IPS-18a (cell line): ENCODE measurements around the gene CCDC137.
A peak's percentile ranks its signal among the peaks of the same experiment; 100 is the strongest.
"Not testable (repeated sequence)": the region's sequence is repeated elsewhere in the genome, so short reads cannot be mapped to it uniquely, and the experiment has no call there.

Experiments
- H3K27ac ChIP-seq: one replicate; pipeline ENCODE4 v1.5.1; 2013; ENCODE audit warnings: low read length
- H3K27me3 ChIP-seq: one replicate; pipeline ENCODE4 v1.6.1; 2013; ENCODE audit warnings: mild to moderate bottlenecking, low read length; ENCODE audit not compliant: control insufficient read depth, insufficient read depth
- H3K36me3 ChIP-seq: one replicate; pipeline ENCODE4 v1.6.1; 2013; ENCODE audit warnings: low read depth, low read length; ENCODE audit not compliant: control insufficient read depth
- H3K4me1 ChIP-seq: one replicate; pipeline ENCODE4 v1.6.1; 2013; ENCODE audit warnings: low read depth, low read length; ENCODE audit not compliant: control insufficient read depth
- H3K4me3 ChIP-seq: one replicate; pipeline ENCODE4 v1.5.1; 2013; ENCODE audit warnings: low read length
- H3K9ac ChIP-seq: one replicate; pipeline ENCODE4 v1.6.1; 2013; ENCODE audit warnings: mild to moderate bottlenecking, low read length, moderate library complexity
- H3K9me3 ChIP-seq: one replicate; pipeline ENCODE4 v1.6.1; 2013; ENCODE audit warnings: low read depth, low read length; ENCODE audit not compliant: control insufficient read depth

CCDC137 gene, protein sequence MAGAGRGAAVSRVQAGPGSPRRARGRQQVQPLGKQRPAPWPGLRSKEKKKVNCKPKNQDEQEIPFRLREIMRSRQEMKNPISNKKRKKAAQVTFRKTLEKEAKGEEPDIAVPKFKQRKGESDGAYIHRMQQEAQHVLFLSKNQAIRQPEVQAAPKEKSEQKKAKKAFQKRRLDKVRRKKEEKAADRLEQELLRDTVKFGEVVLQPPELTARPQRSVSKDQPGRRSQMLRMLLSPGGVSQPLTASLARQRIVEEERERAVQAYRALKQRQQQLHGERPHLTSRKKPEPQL

DNA sequence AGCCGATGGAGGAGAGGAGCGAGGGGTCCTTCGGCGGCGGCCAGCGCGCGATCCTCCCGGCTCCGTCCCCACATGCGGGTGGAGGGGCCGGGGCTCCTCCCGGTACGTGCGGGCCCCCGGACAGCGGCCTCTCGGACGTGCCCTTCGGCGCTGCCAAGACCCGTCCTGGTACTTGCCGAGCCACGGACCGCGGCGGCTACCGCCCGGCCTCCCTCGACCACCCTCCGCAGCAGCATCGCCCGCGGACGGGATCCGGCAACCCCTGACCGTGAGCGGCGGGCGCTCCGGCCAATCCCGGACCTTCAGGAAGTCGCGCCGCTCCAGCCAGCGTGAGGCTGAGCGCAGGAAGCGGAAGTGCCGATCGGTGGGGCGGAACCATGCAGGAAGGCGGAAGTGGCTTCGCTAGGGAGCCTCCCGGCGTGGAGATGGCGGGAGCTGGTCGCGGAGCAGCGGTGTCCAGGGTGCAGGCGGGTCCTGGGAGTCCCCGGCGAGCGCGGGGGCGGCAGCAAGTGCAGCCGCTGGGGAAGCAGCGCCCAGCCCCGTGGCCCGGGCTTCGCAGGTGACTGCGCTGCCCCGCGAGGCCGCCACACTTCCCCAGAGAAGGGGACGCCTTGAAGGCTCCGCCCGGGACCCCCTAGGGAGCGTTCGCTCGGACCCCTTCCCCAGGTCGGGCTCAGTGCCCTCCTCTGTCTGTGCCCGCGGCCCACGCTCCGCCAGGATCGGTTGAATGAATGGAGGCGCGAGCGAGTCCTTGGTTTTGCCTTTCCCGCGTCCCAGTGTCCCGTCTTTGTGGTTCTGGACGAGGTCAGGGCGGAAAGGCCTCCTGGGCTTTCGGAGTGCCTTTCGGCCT lies at the start of gene CCDC137, which contains the start of gene OXLD1:
Gene CCDC137, plus strand, starts transcription at position 396 of the 850 bp plus-strand sequence. Its CDS starts 30 bp downstream, at position 426.
Gene OXLD1, minus strand, starts transcription at position 264 of the 850 bp plus-strand sequence. Its CDS starts 28 bp downstream, at position 236.
- H3K27ac ChIP-seq, result peak within 1 kb of the TSS; percentile 12
- H3K4me3 ChIP-seq, result peak within 1 kb of the TSS; percentile 84
- peaks cover 30% of the 10 kb centered on the region for H3K36me3 ChIP-seq
- H3K4me1 ChIP-seq, result peaks cover 7% of the 10 kb centered on the region
- no peaks in the 10 kb centered on the region for H3K9me3 ChIP-seq
- no peaks in the 10 kb centered on the region for H3K27me3 ChIP-seq
- peak within 1 kb of the TSS; percentile 87 for H3K9ac ChIP-seq

DNA sequence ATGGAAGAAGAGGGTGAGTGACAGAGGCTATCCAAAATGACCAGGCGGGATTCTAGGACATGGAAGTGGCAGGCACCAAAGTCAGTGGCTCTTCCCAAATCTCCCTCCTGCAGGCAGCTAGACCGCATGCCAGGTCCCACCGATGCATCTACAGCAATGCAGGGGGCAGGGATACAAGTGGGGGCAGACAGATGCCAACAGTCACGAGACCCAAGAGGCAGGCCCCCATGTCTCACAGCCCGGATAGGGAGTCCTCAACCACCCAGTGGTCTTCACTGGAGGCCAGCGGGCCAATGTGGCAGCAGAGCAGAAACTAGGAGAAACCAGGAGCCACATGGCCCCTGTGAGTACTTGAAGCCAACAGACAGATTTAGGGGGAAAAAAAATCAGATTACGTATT lies 49.7 kb upstream of the CCDC137 start:
- peaks cover 53% of the 10 kb centered on the region for H3K36me3 ChIP-seq
- no peak overlapping the region for H3K4me3 ChIP-seq
- no peaks in the 10 kb centered on the region for H3K9me3 ChIP-seq
- H3K27ac ChIP-seq, result no peak overlapping the region
- H3K9ac ChIP-seq, result no peak overlapping the region
- no peaks in the 10 kb centered on the region for H3K4me1 ChIP-seq
- no peaks in the 10 kb centered on the region for H3K27me3 ChIP-seq

DNA sequence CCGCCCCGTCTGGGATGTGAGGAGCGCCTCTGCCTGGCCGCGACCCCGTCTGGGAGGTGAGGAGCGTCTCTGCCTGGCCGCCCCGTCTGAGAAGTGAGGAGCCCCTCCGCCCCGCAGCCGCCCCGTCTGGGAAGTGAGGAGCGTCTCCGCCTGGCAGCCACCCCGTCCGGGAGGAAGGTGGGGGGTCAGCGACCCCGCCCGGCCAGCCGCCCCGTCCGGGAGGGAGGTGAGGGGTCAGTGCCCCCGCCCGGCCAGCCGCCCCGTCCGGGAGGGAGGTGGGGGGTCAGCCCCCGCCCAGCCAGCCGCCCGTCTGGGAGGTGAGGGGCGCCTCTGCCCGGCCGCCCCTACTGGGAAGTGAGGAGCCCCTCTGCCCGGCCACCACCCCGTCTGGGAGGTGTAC lies 48.2 kb upstream of the CCDC137 start:
- not testable (repeated sequence) for H3K27me3 ChIP-seq, H3K9me3 ChIP-seq, H3K9ac ChIP-seq, H3K4me3 ChIP-seq, H3K27ac ChIP-seq, H3K4me1 ChIP-seq
- peaks cover 52% of the 10 kb centered on the region for H3K36me3 ChIP-seq

DNA sequence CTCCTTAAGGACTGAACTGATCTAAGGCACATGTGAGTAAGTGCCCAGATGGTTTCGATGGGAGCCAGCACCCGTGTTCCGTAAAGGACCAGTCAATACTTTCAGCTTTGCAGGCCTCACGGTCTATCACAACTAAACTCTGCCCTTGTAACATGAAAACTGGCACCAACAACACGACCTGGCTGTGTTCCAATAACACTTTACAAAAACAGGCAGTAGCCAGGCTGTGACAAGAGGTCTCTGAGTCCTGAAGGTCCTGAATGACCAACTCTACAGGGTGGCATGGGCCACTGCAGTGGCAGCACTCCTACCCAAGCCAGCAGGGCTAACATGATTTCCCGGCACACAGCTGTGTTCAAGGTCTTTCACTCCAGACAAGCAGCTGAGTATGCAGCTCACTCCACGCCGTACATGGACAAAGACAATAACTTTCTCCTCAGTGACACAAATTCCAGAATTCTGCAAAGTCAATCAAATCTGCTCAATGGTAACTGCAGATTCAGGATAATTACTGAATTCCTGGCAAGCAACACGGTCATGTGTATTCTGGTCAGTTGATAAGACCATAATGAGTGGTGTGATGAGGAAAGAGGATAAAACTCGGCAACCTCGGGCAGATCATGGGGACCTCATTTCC lies 44.9 kb upstream of the CCDC137 start:
- Histone ChIP-seq H3K9me3 (no peaks in the 10 kb centered on the region), H3K36me3 (peaks cover 64% of the 10 kb centered on the region), H3K27ac (no peak overlapping the region), H3K9ac (no peak overlapping the region), H3K4me1 (no peaks in the 10 kb centered on the region), H3K4me3 (no peak overlapping the region), H3K27me3 (no peaks in the 10 kb centered on the region)

DNA sequence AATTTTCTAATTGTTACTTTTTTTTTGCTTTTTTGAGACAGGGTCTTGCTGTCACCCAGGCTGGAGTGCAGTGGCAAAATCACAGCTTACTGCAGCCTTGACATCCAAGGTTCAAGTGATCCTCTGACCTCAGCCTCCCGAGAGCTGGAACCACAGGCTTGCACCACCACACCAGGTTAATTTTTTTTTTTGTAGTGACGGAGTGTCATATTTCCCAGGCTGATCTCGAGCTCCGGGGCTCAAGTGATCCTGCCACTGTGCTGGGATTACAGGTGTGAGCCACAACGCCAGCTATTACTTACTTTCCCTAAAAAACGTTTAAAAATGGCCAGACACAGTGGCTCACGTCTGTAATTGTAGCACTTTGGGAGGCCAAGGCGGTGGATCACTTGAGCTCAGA lies 36.3 kb upstream of the CCDC137 start:
- no peaks in the 10 kb centered on the region for H3K4me1 ChIP-seq
- H3K4me3 ChIP-seq, result no peak overlapping the region
- no peaks in the 10 kb centered on the region for H3K27me3 ChIP-seq
- H3K9me3 ChIP-seq, result no peaks in the 10 kb centered on the region
- no peak overlapping the region for H3K27ac ChIP-seq
- H3K36me3 ChIP-seq, result peaks cover 21% of the 10 kb centered on the region
- H3K9ac ChIP-seq, result no peak overlapping the region

DNA sequence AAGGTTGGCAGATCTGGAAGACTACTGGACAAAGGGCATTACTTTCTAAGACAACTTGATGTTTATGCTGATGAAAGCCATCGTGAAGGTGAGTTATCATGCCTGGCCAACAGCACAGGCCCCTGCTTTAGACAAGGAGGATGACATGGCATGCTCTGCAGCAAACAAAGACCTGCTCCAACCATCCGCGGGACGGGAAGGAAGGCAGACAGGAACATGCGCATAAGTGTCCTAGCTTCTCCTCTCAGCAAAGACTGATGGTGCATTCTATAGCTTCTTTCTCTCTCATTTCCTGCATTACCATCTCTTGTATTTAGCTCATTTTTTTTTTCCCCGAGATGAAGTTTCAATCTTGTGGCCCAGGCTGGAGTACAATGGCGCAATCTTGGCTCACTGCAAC lies 35.1 kb upstream of the CCDC137 start:
- Histone ChIP-seq H3K36me3 (peaks cover 16% of the 10 kb centered on the region), H3K27ac (no peak overlapping the region), H3K27me3 (no peaks in the 10 kb centered on the region), H3K4me3 (no peak overlapping the region), H3K4me1 (peaks cover 5% of the 10 kb centered on the region), H3K9ac (no peak overlapping the region), H3K9me3 (no peaks in the 10 kb centered on the region)

DNA sequence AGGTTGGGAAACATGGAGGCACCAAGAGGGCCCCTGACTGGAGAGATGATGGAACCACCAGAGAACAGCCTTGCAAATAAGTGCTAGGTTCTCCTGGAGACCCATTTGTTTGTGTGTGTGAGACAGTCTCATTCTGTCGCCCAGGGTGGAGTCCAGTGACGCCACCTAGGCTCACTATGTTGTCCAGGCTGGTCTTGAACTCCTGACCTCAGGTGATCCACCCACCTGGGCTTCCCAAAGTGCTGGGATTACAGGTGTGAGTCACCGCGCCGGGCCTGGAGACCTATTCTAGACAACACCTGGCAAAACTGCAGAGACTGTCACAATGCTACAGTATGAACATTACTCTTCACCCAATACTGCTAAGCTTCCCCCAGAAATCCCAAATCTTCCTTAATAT lies 31.1 kb upstream of the CCDC137 start:
- Histone ChIP-seq H3K4me3 (peak overlapping the region; percentile 99), H3K27ac (no peak overlapping the region), H3K4me1 (peaks cover 5% of the 10 kb centered on the region), H3K36me3 (no peaks in the 10 kb centered on the region), H3K9ac (no peak overlapping the region), H3K27me3 (no peaks in the 10 kb centered on the region), H3K9me3 (no peaks in the 10 kb centered on the region)

DNA sequence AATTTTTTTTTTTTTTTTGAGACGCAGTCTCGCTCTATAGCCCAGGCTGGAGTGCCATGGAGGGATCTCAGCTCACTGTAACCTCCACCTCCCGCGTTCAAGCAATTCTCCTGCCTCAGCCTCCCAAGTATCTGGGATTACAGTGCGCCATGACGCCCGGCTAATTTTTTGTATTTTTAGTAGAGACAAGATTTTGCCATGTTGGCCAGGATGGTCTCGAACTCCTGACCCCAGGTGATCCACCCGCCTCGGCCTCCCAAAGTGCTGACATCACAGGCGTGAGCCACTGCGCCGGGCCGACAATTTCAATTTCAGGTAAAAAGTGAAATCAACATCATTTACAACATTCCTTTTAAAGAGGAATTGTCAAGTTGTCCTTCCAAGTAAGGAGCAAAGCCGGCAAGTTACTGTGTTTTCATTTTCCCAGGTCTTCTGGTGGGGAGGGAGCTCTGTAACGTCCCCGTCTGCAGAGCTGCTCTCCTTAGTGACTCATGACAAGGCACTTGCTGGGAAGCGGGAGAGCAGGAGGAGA lies 30.5 kb upstream of the CCDC137 start:
- Histone ChIP-seq H3K36me3 (no peaks in the 10 kb centered on the region), H3K27ac (peak overlapping the region; percentile 81), H3K4me1 (peaks cover 5% of the 10 kb centered on the region), H3K27me3 (no peaks in the 10 kb centered on the region), H3K9ac (peak overlapping the region; percentile 97), H3K9me3 (no peaks in the 10 kb centered on the region), H3K4me3 (peak overlapping the region; percentile 99)

DNA sequence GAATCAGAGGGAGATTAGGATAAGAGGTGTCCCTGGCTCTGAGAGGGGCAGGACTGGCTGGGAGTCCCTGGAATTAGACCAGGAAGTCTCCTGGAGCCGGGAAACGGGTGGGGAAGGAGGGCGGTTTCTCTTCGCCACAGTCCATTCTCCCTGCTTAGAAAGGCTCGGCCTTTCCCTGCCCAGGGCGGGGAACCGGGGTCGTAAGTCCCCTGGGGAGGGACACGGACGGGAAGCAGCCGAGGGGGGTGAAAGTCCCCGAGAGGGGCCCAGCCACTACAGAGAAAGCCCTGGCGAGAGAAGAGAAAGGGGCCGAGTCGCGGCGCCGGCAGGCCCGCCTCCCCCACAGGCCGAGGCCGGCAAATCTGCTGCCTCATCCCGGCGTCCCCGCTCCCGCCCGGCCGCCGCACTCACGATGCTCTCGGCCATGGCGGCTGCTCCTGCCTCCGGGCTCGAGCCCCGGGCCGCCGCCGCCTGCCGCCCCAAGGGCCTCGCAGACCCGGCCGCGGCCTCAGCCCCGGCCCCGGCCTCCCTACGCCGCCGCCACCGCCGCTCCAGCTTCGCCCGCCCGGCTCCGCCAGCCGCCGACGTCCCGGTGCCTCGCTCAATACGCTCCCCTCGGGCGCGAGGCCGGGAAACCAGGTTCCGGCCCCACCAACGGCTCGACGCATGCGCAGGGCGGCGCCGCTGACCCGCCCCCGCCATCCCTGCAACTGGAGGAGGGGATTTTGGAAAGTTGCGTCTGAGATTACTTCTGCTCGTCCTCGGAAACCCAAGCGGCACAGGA lies 29.8 kb upstream of the CCDC137 start, which contains the start of the genes NPLOC4 and TSPAN10:
Gene NPLOC4, minus strand, starts transcription at position 608 of the 784 bp plus-strand sequence. Its CDS starts 182 bp downstream, at position 426.
Gene TSPAN10, plus strand, starts transcription at position 692 of the 784 bp plus-strand sequence. CDS start 5,217 bp downstream, outside the sequence.
- H3K9ac ChIP-seq, result peak within 1 kb of the TSS; percentile 97
- peaks cover 5% of the 10 kb centered on the region for H3K4me1 ChIP-seq
- no peaks in the 10 kb centered on the region for H3K27me3 ChIP-seq
- H3K9me3 ChIP-seq, result no peaks in the 10 kb centered on the region
- H3K4me3 ChIP-seq, result peak within 1 kb of the TSS; percentile 99
- H3K36me3 ChIP-seq, result no peaks in the 10 kb centered on the region
- peak within 1 kb of the TSS; percentile 81 for H3K27ac ChIP-seq

DNA sequence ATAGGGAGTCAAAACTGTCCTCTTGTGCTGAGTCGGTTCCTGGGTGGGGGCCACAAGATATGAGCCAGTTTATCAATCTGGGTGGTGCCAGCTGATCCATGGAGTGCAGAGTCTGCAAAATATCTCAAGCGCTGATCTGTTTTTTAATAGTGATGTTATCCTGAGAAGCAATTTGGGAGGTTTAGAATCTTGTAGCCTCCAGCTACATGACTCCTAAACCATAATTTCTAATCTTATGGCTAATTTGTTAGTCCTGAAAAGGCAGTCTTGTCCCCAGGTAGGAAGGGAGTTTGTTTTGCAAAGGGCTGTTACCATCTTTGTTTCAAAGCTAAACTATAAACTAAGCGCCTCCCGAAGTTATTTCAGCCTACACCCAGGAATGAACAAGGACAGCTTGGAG lies 27.9 kb upstream of the CCDC137 start:
- peaks cover 5% of the 10 kb centered on the region for H3K4me1 ChIP-seq
- no peak overlapping the region for H3K27ac ChIP-seq
- H3K4me3 ChIP-seq, result no peak overlapping the region
- H3K27me3 ChIP-seq, result no peaks in the 10 kb centered on the region
- no peaks in the 10 kb centered on the region for H3K36me3 ChIP-seq
- H3K9me3 ChIP-seq, result no peaks in the 10 kb centered on the region
- H3K9ac ChIP-seq, result no peak overlapping the region
